WTC11 (cell line): ENCODE measurements around the gene ATP2A2. TPM values are rescaled to one million over a fixed set of nuclear protein-coding genes. Genes with fewer than 3 reads are reported as not detected.

Experiments used
- ATAC-seq: fragments of 200-7000 bp; cut with Tn5 transposase; 2 replicates; pipeline ENCODE4 v1.10.0; 2021; ENCODE audit warnings: mild to moderate bottlenecking, moderate library complexity
- CTCF ChIA-PET: fragments of 300-600 bp; sonication (Branson Sonifier 250); formaldehyde crosslinking; loops from one replicate; lab custom pipeline; 2021; ENCODE audit warnings: antibody characterized with exemption; lab: Charles Lee
- POLR2A ChIA-PET: fragments of 350-600 bp; sonication (Branson Sonifier 250); formaldehyde crosslinking; loops from one replicate; lab custom pipeline; 2021; ENCODE audit warnings: antibody characterized with exemption; lab: Charles Lee
- DNase-seq: peaks from one replicate; pipeline ENCODE4 v3.0.0; 2021; ENCODE audit warnings: low spot score
- H3K27ac Mint-ChIP-seq: 2 replicates; pipeline ENCODE4 v1.8.0; 2021; ENCODE audit warnings: mixed read lengths
- H3K27me3 Mint-ChIP-seq: 2 replicates; pipeline ENCODE4 v1.8.0; 2021; ENCODE audit warnings: low read depth, mild to moderate bottlenecking, moderate library complexity, mixed read lengths
- H3K36me3 Mint-ChIP-seq: 2 replicates; pipeline ENCODE4 v1.8.0; 2021; ENCODE audit warnings: mixed read lengths
- H3K4me1 Mint-ChIP-seq: 2 replicates; pipeline ENCODE4 v1.8.0; 2022; ENCODE audit warnings: mixed read lengths
- H3K4me3 Mint-ChIP-seq: 2 replicates; pipeline ENCODE4 v1.8.0; 2021; ENCODE audit warnings: mild to moderate bottlenecking, moderate library complexity, mixed read lengths
- H3K9me3 Mint-ChIP-seq: 2 replicates; pipeline ENCODE4 v1.8.0; 2021; ENCODE audit warnings: mixed read lengths
- AFF4 ChIP-seq: sonication (generic); formaldehyde crosslinking; IDR thresholded peaks from 2 replicates; pipeline ENCODE4 v1.8.1; 2023; ENCODE audit warnings: mild to moderate bottlenecking, missing genetic modification reagents, borderline replicate concordance
- ATF1 ChIP-seq: sonication (generic); formaldehyde crosslinking; IDR thresholded peaks from 2 replicates; pipeline ENCODE4 v1.8.1; 2023; ENCODE audit warnings: mild to moderate bottlenecking, moderate library complexity, missing genetic modification reagents
- CREB1 ChIP-seq: sonication (generic); formaldehyde crosslinking; IDR thresholded peaks from 2 replicates; pipeline ENCODE4 v1.8.0; 2023; ENCODE audit warnings: mild to moderate bottlenecking, missing genetic modification reagents
- CTCF ChIP-seq: fragments of 200-600 bp; IDR thresholded peaks from 2 replicates; pipeline ENCODE4 v1.8.0; 2022; ENCODE audit warnings: antibody characterized with exemption
- ERG ChIP-seq: fragments of 250-450 bp; sonication (Bioruptor Pico); IDR thresholded peaks from 2 replicates; pipeline ENCODE4 v1.8.0; 2021; ENCODE audit warnings: mild to moderate bottlenecking
- FOXP1 ChIP-seq: sonication (generic); formaldehyde crosslinking; IDR thresholded peaks from 2 replicates; pipeline ENCODE4 v1.8.0; 2022; ENCODE audit warnings: missing genetic modification reagents, mild to moderate bottlenecking, moderate library complexity, borderline replicate concordance
- JAZF1 ChIP-seq: fragments of 250-450 bp; sonication (Bioruptor Pico); IDR thresholded peaks from 2 replicates; pipeline ENCODE4 v1.9.0; 2021; ENCODE audit warnings: moderate library complexity, mild to moderate bottlenecking, inconsistent platforms
- KAT7 ChIP-seq: sonication (generic); formaldehyde crosslinking; IDR thresholded peaks from 2 replicates; pipeline ENCODE4 v1.8.1; 2023; ENCODE audit warnings: missing genetic modification reagents, mild to moderate bottlenecking, borderline replicate concordance
- MAX ChIP-seq: sonication (generic); formaldehyde crosslinking; IDR thresholded peaks from 2 replicates; pipeline ENCODE4 v1.8.0; 2022; ENCODE audit warnings: mild to moderate bottlenecking, missing genetic modification reagents
- MYBL2 ChIP-seq: sonication (generic); formaldehyde crosslinking; IDR thresholded peaks from 2 replicates; pipeline ENCODE4 v1.8.1; 2023; ENCODE audit warnings: mild to moderate bottlenecking, moderate library complexity, missing genetic modification reagents
- PREB ChIP-seq: sonication (generic); formaldehyde crosslinking; IDR thresholded peaks from 2 replicates; pipeline ENCODE4 v1.8.1; 2022; ENCODE audit warnings: mild to moderate bottlenecking, missing genetic modification reagents, moderate library complexity, borderline replicate concordance
- PRRX2 ChIP-seq: fragments of 250-450 bp; sonication (Bioruptor Pico); IDR thresholded peaks from 2 replicates; pipeline ENCODE4 v1.8.0; 2021; ENCODE audit warnings: mild to moderate bottlenecking
- SOX15 ChIP-seq: fragments of 250-450 bp; sonication (Bioruptor Pico); IDR thresholded peaks from 2 replicates; pipeline ENCODE4 v1.9.0; 2021; ENCODE audit warnings: mild to moderate bottlenecking
- TEAD4 ChIP-seq: sonication (generic); formaldehyde crosslinking; IDR thresholded peaks from 2 replicates; pipeline ENCODE4 v1.8.0; 2022; ENCODE audit warnings: mild to moderate bottlenecking, missing genetic modification reagents
- USF1 ChIP-seq: sonication (generic); formaldehyde crosslinking; IDR thresholded peaks from 2 replicates; pipeline ENCODE4 v1.8.0; 2022; ENCODE audit warnings: mild to moderate bottlenecking, missing genetic modification reagents
- ZNF416 ChIP-seq: fragments of 250-450 bp; sonication (Bioruptor Pico); IDR thresholded peaks from 2 replicates; pipeline ENCODE4 v1.9.0; 2021; ENCODE audit warnings: mild to moderate bottlenecking, inconsistent platforms
- ZNF425 ChIP-seq: fragments of 250-450 bp; sonication (Bioruptor Pico); conservative IDR thresholded peaks from 2 replicates; pipeline ENCODE4 v1.9.0; 2021; ENCODE audit warnings: mild to moderate bottlenecking
- ZNF671 ChIP-seq: fragments of 250-450 bp; sonication (Bioruptor Pico); IDR thresholded peaks from 2 replicates; pipeline ENCODE4 v1.8.0; 2021; ENCODE audit warnings: mild to moderate bottlenecking
- total RNA-seq: library from RNA; stranded (reverse); gene quantifications from 3 replicates; pipeline ENCODE4 v1.2.3, GENCODE V29; 2021

The ATP2A2 gene
- total RNA-seq, 1 experiment from 2014 or later = 239 TPM

GRCh38 chr12:110370732-110371231 is 89.7 kb downstream of the ATP2A2 start (continued):
- TF ChIP-seq ATF1 (CRISPR knock-in tag) (no peak), KAT7 (CRISPR knock-in tag) (no peak), PREB (no peak), USF1 (no peak), FOXP1 (CRISPR knock-in tag) (no peak), CTCF (no peak), CREB1 (CRISPR knock-in tag) (no peak), ZNF425 (CRISPR knock-in tag) (no peak), MAX (CRISPR knock-in tag) (no peak)

GRCh38 chr12:110371408-110372055 is 90.5 kb downstream of the ATP2A2 start:
- ChIA-PET CTCF (interaction anchor here (1.0 to 2.1 kb wide), 3 partner anchors 60 to 78 kb away, joined by 5 to 14 read pairs (median 7); partner anchors contain the start of gene ARPC3), POLR2A (interaction anchor here (0.6 kb wide), 1 partner anchor 24 kb away, joined by 6 read pairs; no protein-coding TSS in a partner anchor)
- Mint-ChIP-seq H3K27me3 (no peaks in the 10 kb centered on the region), H3K4me1 (no peaks in the 10 kb centered on the region), H3K36me3 (peaks cover 35% of the 10 kb centered on the region), H3K4me3 (no peak overlapping the region), H3K27ac (peak overlapping the region; percentile 27; the same call in 1 of the 2 replicates), H3K9me3 (no peaks in the 10 kb centered on the region)
- ATAC-seq (peak; percentile 7; the same call in 1 of the 2 replicates), DNase-seq (no peak)
- no peak for TF ChIP-seq SOX15 (CRISPR knock-in tag)
- no peak for TF ChIP-seq CREB1 (CRISPR knock-in tag)
- no peak for TF ChIP-seq MYBL2 (CRISPR knock-in tag)
- TF ChIP-seq ERG = no peak
- TF ChIP-seq ZNF416 (CRISPR knock-in tag) = no peak
- TF ChIP-seq JAZF1 = no peak

- CTCF ChIA-PET = interaction anchor here (1.7 to 2.1 kb wide), 2 partner anchors 59 to 78 kb away, joined by 5 to 14 read pairs; partner anchors contain the start of gene ARPC3
- Mint-ChIP-seq H3K4me1 (no peaks in the 10 kb centered on the region), H3K27me3 (no peaks in the 10 kb centered on the region), H3K9me3 (no peaks in the 10 kb centered on the region), H3K4me3 (no peak overlapping the region), H3K27ac (peak overlapping the region; percentile 27; the same call in 1 of the 2 replicates), H3K36me3 (peaks cover 37% of the 10 kb centered on the region)
- DNase-seq = no peak
- POLR2A ChIA-PET = no interaction called here
- TF ChIP-seq AFF4 (CRISPR knock-in tag) = no peak
- TF ChIP-seq ZNF671 (CRISPR knock-in tag) = 0 out of 2 replicates have a peak, but pooled peaks have one; percentile 28
- 0 out of 2 replicates have a peak, but pooled peaks have one; percentile 18 for TF ChIP-seq FOXP1 (CRISPR knock-in tag)
- no peak for TF ChIP-seq TEAD4 (CRISPR knock-in tag)
- no peak for TF ChIP-seq PRRX2 (CRISPR knock-in tag)
- ATAC-seq = peak; percentile 8
These were observed 91.0 kb downstream of the ATP2A2 start for GRCh38 chr12:110372056-110372425.
